GM19240 (cell line): ENCODE data around the gene MAPK8.

ENCODE experiments used
- DNase-seq: peaks from one replicate; pipeline ENCODE4 v3.0.0; 2011; ENCODE audit warnings: low spot score; ENCODE audit not compliant: insufficient read length

MAPK8 gene

DNA sequence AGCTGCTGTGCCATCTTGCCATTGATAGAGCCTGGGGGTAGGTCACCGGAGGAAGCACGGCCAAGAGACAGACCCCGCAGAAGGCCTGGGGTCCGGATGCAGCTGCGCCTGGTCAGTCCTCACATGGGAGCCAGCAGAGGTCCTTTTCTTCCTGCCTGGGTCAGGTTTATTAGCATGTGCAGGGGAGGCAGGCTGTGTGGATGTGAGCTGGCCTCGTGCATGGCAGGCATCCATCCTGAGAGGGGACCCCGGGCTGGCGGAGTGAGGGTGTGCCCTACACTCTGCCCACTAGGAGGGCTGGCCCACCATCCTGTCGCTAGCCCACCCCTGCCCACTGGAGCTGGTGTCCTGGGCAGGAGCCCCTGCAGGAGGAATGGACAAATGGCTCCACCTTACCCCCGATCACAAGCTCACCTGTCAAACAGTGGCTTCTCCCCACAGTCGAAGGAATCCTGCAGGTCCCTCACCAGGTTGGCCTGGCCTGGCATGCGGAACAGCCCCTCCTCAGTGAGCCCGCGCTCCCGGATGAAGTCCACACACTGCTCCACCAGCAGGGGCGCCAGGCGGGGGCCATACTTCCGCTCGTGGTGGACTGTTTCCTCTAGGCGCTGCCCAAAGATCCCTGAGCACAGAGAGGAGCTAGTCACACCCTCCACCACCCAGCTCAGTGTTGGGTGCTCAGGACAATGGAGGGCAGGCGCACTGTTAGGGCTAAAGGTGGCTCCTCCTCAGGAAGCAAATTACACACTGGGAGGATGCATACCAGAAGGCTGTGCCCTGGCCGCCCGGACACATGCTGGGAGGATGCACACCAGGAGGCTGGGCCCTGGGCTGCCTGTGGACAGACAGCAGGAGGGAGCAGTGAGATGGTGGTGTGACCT lies 153.0 kb downstream of the MAPK8 start:
- DNase-seq = no peak

DNA sequence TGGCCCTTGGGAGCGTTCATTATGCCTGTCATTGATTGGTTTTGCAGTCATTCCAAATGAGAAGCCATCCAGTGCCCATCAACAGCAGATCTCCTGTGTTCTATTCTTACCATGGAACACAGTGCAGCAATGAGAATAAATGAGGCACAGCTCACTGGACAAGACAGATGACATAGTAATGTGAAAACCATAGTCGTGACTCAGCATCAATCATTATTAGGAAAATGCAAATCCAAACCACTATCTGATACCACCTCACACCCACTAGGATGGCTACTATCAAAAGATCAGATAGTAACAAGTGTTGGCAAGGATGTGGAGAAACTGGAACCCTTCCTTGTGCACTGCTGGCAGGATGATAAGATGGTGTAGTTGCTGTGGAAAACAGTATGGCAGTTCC lies 153.7 kb downstream of the MAPK8 start:
- DNase-seq = no peak

- DNase-seq = no peak
These were observed 155.4 kb downstream of the MAPK8 start for GRCh38 chr10:48461623-48462481.

GRCh38 chr10:48462482-48463020 lies 156.1 kb downstream of the MAPK8 start:
- no peak for DNase-seq

- DNase-seq = no peak
These were observed 157.0 kb downstream of the MAPK8 start for GRCh38 chr10:48463318-48464003.

DNA sequence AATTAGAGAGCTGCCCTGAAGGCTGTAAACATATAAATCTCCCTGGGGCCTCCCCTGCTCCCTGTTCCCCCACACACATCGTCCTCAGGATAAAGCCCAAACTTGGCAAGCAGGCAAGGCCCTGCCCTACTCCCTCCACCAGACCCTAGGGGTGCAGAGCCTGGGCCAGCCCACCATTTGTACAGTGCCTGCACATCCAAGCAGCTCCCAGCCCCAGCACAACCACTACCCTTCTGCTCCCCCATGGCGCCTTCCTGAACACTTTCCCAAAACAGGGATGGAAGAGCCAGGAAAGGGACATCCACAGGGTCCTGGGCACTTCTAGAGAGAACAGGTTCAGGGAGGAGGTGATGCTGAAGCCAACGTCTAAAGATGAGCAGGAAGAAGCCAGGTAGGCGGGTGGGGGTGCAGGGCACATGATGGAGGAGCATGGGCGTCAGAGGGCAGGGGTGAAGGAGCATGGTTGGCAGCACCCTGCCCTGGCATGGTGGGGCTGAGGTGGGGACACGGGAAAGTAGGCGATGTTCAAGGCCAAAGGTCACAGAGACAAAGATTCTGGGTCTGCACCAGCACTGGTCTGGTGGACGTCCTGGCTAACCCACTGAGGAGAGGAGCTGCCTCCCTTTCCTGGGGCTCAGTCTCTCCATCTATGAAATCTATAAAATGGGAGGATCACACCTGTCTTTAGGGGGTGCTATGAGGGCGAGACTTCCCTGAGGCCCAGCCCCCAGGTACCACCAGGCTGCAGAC lies 157.8 kb downstream of the MAPK8 start:
- no peak for DNase-seq

DNA sequence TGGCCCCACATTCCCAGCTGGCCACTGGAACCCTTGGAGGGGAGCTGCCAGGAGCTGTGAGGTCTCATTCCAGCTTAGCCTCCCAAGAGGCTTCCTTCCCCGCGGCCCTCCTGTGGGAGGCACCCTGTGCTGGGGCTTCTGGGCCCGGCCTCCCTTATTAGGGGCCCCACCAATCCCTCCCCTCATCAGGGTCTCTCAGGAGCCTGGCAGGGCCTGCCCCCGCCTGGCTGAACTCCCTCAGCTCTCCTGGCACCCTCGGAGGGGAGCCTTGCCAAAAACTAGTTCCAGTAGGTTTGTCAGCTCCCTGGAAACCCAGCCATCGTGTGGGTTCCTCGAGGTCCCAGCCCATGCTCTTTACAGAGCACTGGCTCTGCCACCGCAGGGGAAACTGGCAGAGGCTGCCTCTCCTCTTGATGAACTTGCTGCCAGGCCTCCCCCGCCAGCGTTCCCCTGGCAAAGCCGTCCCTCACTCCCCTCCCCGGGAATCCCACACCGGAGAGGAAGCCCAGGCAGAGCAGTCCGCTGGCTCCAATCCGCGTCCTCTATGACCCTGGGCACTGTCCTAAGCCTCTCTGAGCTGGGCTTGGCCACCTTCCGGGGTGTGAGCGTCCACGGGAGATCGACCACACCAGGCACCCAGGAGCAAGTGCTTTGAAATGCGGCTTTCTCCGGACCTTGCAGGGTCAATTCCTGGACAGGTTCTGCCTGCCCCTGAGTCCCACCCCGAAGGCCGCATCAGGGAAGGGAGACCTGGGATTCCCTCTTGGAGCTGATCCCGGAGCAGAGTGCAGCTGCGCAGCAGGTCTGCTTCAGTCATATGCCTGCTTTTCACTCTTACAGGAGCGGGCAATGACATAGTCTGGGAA lies 158.6 kb downstream of the MAPK8 start:
- DNase-seq = no peak

DNA sequence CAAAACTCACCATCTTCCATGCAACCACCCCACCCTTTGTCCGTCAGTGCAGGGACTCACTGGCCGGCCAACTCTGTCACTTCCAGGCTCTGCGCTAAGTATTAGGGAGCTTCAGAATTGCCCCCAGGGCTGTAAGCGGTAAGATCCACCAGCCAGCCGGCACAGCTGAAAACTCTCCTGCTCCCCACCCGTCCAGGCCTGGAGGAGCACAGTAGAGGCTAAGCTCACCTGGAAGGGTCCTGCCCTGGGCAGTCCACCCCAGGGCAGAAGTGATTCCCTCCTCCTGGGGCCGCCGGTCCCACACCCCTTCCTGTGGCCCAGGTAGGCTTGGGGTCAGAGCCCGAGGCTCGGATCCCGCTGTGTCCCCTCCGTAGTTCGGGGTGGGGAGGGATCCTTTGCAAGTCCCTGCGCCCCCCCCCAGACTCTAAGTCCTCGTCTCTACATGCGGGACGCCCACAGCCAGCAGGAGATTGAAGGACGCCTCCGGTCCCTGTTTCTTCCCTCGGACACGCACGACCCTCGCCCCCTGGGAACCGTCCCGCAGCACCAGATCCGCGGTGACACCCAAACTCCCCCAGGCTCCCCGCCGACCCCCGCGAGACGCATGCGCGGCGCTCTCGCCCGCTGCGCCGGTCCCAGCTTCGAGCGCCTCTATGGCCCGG lies 159.5 kb downstream of the MAPK8 start:
- DNase-seq = no peak

DNA sequence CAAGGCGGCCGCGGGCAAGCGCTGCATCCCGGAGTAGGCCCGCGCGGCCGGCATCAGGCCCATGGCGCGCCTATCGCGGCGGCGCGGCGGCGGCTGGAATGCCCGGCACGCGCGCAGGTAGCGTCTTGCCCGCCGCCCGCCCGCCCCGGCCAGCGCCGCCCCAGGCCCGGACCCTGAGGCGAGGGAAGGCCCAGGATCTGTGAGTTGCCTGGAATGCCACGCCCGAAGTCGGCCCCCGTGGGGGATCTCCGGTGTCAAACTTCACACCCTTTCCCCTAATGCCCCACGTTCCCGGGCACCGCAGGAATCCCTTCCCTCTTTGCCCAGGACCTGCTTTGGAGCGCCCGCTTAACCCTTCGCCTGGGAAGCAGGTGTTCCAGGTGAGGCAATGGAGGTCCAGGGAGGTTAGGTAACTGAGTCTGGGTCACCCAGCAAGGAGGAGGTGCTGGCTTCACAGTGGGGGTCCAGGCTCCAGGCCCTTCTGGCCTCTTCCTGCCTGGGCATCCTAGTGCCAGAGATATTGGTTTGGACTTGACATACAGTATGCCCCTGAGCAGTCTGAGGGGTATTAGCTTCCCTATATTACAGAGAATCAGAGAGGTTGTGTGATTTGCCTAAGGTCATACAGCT lies 160.2 kb downstream of the MAPK8 start:
- no peak for DNase-seq

DNA sequence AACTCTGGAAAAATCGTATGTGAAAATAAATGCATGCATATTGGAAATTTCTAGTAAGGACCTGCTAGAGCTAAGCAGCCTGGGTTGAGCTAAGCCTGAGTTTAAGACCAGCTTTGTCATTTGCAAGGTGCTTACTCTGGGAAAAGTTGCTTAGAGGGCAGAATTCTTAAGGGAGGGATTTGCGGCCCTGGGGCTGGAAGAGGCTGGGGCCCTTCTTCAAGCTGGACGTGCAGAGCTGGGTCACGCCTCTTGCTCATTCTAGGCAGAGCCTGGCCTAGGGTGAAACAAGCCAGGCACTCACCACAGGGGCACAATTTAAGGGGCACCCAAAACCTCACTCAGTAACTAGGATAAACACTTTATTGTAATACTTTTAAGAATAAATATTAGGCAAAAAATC lies 161.2 kb downstream of the MAPK8 start:
- DNase-seq = no peak

DNA sequence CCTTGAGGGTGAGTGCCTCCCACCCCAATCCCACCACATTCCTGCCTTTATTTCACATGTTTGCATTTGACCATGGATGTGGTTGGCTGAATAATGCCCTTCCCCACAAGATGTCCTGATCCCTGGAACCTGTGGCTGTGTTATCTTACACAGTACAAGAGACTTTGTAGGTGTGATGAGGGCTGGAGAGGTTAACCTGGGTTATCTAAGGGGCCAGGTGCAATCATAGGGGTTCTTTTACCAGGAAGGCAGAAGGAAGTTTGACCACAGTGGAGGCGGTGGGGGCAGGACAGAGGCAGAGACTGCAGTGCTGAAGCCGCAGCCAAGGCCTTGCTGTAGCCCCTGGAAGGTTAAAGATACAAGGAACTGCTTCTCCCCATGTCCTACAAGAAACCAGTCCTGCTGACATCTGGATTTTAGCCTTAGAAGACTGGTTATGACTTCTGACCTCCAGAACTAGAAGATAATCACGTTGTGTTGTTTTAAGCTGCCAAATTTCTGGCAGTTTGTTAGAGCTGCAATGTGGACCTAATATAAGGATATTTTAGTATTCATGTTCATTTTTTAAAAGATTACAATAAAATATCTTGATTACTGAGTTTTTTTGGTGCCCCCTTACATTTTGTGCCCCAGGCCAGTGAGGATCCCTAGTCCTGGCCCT lies 161.8 kb downstream of the MAPK8 start:
- DNase-seq = no peak

DNA sequence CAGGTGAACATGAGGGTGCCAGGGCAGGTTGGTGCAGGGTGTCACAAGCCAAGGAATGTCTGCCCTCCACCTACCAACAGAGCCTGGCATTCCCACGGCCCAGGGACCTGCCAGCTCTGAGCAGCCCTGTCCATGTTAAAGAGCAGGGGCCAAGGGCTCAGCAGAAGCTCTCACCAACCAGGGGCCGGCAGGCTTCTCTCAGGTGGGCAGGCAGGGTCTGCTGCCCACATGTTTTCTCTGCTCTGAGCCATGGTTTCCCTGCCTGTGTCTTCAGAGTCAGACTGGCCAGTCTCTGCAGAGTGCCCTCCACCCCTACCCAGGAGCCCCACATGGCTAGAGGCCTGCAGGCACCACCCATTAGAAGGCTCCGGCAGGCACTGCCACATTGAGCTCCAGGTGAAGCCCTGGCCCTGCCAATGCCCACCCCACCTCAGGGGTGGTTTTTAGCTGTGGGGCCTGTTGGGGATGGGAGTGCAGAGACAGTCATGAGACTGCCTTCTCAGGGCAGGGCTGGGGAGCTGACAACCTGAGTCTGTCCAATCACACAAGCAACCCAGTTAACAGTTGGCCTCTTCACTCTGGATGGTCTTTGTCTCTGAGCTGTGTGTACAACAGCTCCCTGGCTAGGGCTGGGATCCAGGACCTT lies 162.5 kb downstream of the MAPK8 start:
- DNase-seq = no peak

GRCh38 chr10:48469516-48470020 lies 163.1 kb downstream of the MAPK8 start:
- no peak for DNase-seq

- no peak for DNase-seq
These were observed 163.8 kb downstream of the MAPK8 start for GRCh38 chr10:48470115-48470892.

DNA sequence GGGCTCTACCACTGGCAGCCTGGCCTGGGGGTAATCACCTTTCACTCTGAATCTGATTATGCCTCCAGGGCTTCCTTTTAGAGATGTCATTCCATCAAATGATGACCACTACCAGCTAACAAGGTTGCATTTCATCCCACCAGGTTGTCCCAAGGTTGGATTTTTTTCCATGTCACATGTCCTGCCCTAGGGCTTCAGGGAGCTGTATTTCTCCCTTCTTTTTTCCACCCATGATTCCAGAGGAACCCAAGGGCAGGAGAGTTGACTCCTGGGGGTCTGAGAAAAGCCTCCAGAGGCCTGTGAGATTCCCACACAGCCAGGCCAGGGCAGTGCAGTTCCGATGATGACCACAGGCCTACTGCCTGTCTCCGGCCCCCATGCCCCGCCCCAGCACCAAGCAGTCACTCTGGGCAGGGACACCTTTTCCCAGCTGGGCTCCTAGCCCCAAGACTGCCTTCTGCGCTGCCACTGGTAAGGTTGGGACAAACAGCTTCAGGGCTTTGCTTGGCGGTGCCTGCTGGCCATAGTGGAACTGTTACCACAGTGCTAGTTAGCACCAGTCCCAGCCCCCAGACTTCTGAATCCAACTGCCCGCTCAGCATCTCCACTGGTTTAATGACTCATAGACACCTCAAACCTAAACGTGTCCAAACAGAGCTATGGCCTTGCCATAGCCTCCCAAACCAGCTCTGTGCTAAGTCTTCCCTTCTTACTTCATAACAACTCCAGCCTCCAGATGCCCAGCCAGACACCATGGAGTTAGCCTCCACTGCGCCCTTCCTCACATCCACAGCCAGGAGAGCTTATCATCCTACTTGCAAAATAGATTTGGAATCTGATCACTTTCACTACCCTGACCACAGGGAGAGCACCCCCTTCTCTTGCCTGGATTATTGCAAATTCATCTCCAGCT lies 164.7 kb downstream of the MAPK8 start:
- no peak for DNase-seq
